Measurements from ENCODE around the gene GOLT1A.
"Not testable (repeated sequence)": the region's sequence is repeated elsewhere in the genome, so short reads cannot be mapped to it uniquely, and the experiment has no call there.

GOLT1A gene

GRCh38 chr1:204242920-204243319 is 29.1 kb upstream of the GOLT1A start:
- no peak overlapping the region for H3K27ac ChIP-seq (ENCODE audit: low read depth, low read length)
- H3K36me3 ChIP-seq (ENCODE audit: control insufficient read depth, insufficient read depth, low read length), result no peaks in the 10 kb centered on the region
- no peaks in the 10 kb centered on the region for H3K9me3 ChIP-seq (ENCODE audit: control insufficient read depth, insufficient read depth, low read length)
- H3K9ac ChIP-seq (ENCODE audit: low read depth, low read length), result no peak overlapping the region
- no peak overlapping the region for H3K4me3 ChIP-seq (ENCODE audit: low read depth, low read length)
- no peaks in the 10 kb centered on the region for H3K4me1 ChIP-seq (ENCODE audit: control insufficient read depth, insufficient read depth, low read length)
- no peaks in the 10 kb centered on the region for H3K27me3 ChIP-seq (ENCODE audit: control insufficient read depth, insufficient read depth, low read length)

GRCh38 chr1:204241914-204242313 is 28.1 kb upstream of the GOLT1A start:
- Histone ChIP-seq H3K4me3 (ENCODE audit: low read depth, low read length) (no peak overlapping the region), H3K27ac (ENCODE audit: low read depth, low read length) (no peak overlapping the region), H3K27me3 (ENCODE audit: control insufficient read depth, insufficient read depth, low read length) (no peaks in the 10 kb centered on the region), H3K36me3 (ENCODE audit: control insufficient read depth, insufficient read depth, low read length) (no peaks in the 10 kb centered on the region), H3K9me3 (ENCODE audit: control insufficient read depth, insufficient read depth, low read length) (no peaks in the 10 kb centered on the region), H3K9ac (ENCODE audit: low read depth, low read length) (no peak overlapping the region), H3K4me1 (ENCODE audit: control insufficient read depth, insufficient read depth, low read length) (no peaks in the 10 kb centered on the region)

GRCh38 chr1:204241050-204241449 is 27.3 kb upstream of the GOLT1A start:
- Histone ChIP-seq H3K36me3 (ENCODE audit: control insufficient read depth, insufficient read depth, low read length) (no peaks in the 10 kb centered on the region), H3K27ac (ENCODE audit: low read depth, low read length) (no peak overlapping the region), H3K4me3 (ENCODE audit: low read depth, low read length) (no peak overlapping the region), H3K4me1 (ENCODE audit: control insufficient read depth, insufficient read depth, low read length) (no peaks in the 10 kb centered on the region), H3K9me3 (ENCODE audit: control insufficient read depth, insufficient read depth, low read length) (no peaks in the 10 kb centered on the region), H3K9ac (ENCODE audit: low read depth, low read length) (no peak overlapping the region), H3K27me3 (ENCODE audit: control insufficient read depth, insufficient read depth, low read length) (no peaks in the 10 kb centered on the region)

GRCh38 chr1:204240233-204240632 is 26.4 kb upstream of the GOLT1A start:
- Histone ChIP-seq H3K27me3 (ENCODE audit: control insufficient read depth, insufficient read depth, low read length) (no peaks in the 10 kb centered on the region), H3K9ac (ENCODE audit: low read depth, low read length) (no peak overlapping the region), H3K4me3 (ENCODE audit: low read depth, low read length) (no peak overlapping the region), H3K9me3 (ENCODE audit: control insufficient read depth, insufficient read depth, low read length) (no peaks in the 10 kb centered on the region), H3K36me3 (ENCODE audit: control insufficient read depth, insufficient read depth, low read length) (no peaks in the 10 kb centered on the region), H3K27ac (ENCODE audit: low read depth, low read length) (no peak overlapping the region), H3K4me1 (ENCODE audit: control insufficient read depth, insufficient read depth, low read length) (no peaks in the 10 kb centered on the region)

- not testable (repeated sequence) for H3K9ac ChIP-seq (ENCODE audit: low read depth, low read length); H3K27me3 ChIP-seq (ENCODE audit: control insufficient read depth, insufficient read depth, low read length); H3K9me3 ChIP-seq (ENCODE audit: control insufficient read depth, insufficient read depth, low read length); H3K4me3 ChIP-seq (ENCODE audit: low read depth, low read length); H3K36me3 ChIP-seq (ENCODE audit: control insufficient read depth, insufficient read depth, low read length); H3K4me1 ChIP-seq (ENCODE audit: control insufficient read depth, insufficient read depth, low read length); H3K27ac ChIP-seq (ENCODE audit: low read depth, low read length)
Measured at GRCh38 chr1:204239401-204239800, 25.6 kb upstream of the GOLT1A start.

GRCh38 chr1:204238520-204238919 is 24.7 kb upstream of the GOLT1A start:
- H3K4me3 ChIP-seq (ENCODE audit: low read depth, low read length); H3K9ac ChIP-seq (ENCODE audit: low read depth, low read length); H3K4me1 ChIP-seq (ENCODE audit: control insufficient read depth, insufficient read depth, low read length); H3K9me3 ChIP-seq (ENCODE audit: control insufficient read depth, insufficient read depth, low read length); H3K36me3 ChIP-seq (ENCODE audit: control insufficient read depth, insufficient read depth, low read length); H3K27ac ChIP-seq (ENCODE audit: low read depth, low read length); H3K27me3 ChIP-seq (ENCODE audit: control insufficient read depth, insufficient read depth, low read length): not testable (repeated sequence)

- H3K9me3 ChIP-seq (ENCODE audit: control insufficient read depth, insufficient read depth, low read length); H3K9ac ChIP-seq (ENCODE audit: low read depth, low read length); H3K27me3 ChIP-seq (ENCODE audit: control insufficient read depth, insufficient read depth, low read length); H3K27ac ChIP-seq (ENCODE audit: low read depth, low read length); H3K4me3 ChIP-seq (ENCODE audit: low read depth, low read length); H3K36me3 ChIP-seq (ENCODE audit: control insufficient read depth, insufficient read depth, low read length); H3K4me1 ChIP-seq (ENCODE audit: control insufficient read depth, insufficient read depth, low read length): not testable (repeated sequence)
Measured at GRCh38 chr1:204237515-204237914, 23.7 kb upstream of the GOLT1A start.

- Histone ChIP-seq H3K4me3 (ENCODE audit: low read depth, low read length) (no peak overlapping the region), H3K9ac (ENCODE audit: low read depth, low read length) (no peak overlapping the region), H3K36me3 (ENCODE audit: control insufficient read depth, insufficient read depth, low read length) (no peaks in the 10 kb centered on the region), H3K9me3 (ENCODE audit: control insufficient read depth, insufficient read depth, low read length) (no peaks in the 10 kb centered on the region), H3K27ac (ENCODE audit: low read depth, low read length) (no peak overlapping the region), H3K4me1 (ENCODE audit: control insufficient read depth, insufficient read depth, low read length) (no peaks in the 10 kb centered on the region), H3K27me3 (ENCODE audit: control insufficient read depth, insufficient read depth, low read length) (no peaks in the 10 kb centered on the region)
Measured at GRCh38 chr1:204232526-204232925, 18.7 kb upstream of the GOLT1A start.

- H3K9me3 ChIP-seq (ENCODE audit: control insufficient read depth, insufficient read depth, low read length), result no peaks in the 10 kb centered on the region
Measured at GRCh38 chr1:204230211-204230610, 16.4 kb upstream of the GOLT1A start.

GRCh38 chr1:204228896-204229295 is 15.1 kb upstream of the GOLT1A start:
- Histone ChIP-seq H3K36me3 (ENCODE audit: control insufficient read depth, insufficient read depth, low read length) (no peaks in the 10 kb centered on the region), H3K27ac (ENCODE audit: low read depth, low read length) (no peak overlapping the region), H3K9me3 (ENCODE audit: control insufficient read depth, insufficient read depth, low read length) (no peaks in the 10 kb centered on the region), H3K4me1 (ENCODE audit: control insufficient read depth, insufficient read depth, low read length) (no peaks in the 10 kb centered on the region), H3K9ac (ENCODE audit: low read depth, low read length) (no peak overlapping the region), H3K27me3 (ENCODE audit: control insufficient read depth, insufficient read depth, low read length) (no peaks in the 10 kb centered on the region), H3K4me3 (ENCODE audit: low read depth, low read length) (no peak overlapping the region)

More at GRCh38 chr1:204230211-204230610, 16.4 kb upstream of the GOLT1A start:
- H3K9ac ChIP-seq (ENCODE audit: low read depth, low read length), result no peak overlapping the region
- no peaks in the 10 kb centered on the region for H3K27me3 ChIP-seq (ENCODE audit: control insufficient read depth, insufficient read depth, low read length)
- no peaks in the 10 kb centered on the region for H3K36me3 ChIP-seq (ENCODE audit: control insufficient read depth, insufficient read depth, low read length)
- no peak overlapping the region for H3K27ac ChIP-seq (ENCODE audit: low read depth, low read length)
- no peak overlapping the region for H3K4me3 ChIP-seq (ENCODE audit: low read depth, low read length)
- no peaks in the 10 kb centered on the region for H3K4me1 ChIP-seq (ENCODE audit: control insufficient read depth, insufficient read depth, low read length)

- Histone ChIP-seq H3K4me3 (ENCODE audit: low read depth, low read length) (no peak overlapping the region), H3K36me3 (ENCODE audit: control insufficient read depth, insufficient read depth, low read length) (no peaks in the 10 kb centered on the region), H3K27me3 (ENCODE audit: control insufficient read depth, insufficient read depth, low read length) (no peaks in the 10 kb centered on the region), H3K27ac (ENCODE audit: low read depth, low read length) (no peak overlapping the region), H3K9ac (ENCODE audit: low read depth, low read length) (no peak overlapping the region), H3K4me1 (ENCODE audit: control insufficient read depth, insufficient read depth, low read length) (no peaks in the 10 kb centered on the region), H3K9me3 (ENCODE audit: control insufficient read depth, insufficient read depth, low read length) (no peaks in the 10 kb centered on the region)
Measured at GRCh38 chr1:204227996-204228785, 14.4 kb upstream of the GOLT1A start.
